H7 (cell line): ENCODE measurements around the gene DEPP1. TPM values are rescaled to one million over a fixed set of nuclear protein-coding genes. Genes with fewer than 3 reads are reported as not detected.
A peak's percentile ranks its signal among the peaks of the same experiment; 100 is the strongest.

Experiments used
- DNase-seq: peaks from one replicate; pipeline ENCODE4 v3.0.0; 2012
- H3K27me3 ChIP-seq: 2 replicates; pipeline ENCODE4 v1.6.0; 2011; ENCODE audit warnings: mild to moderate bottlenecking, low read length; ENCODE audit not compliant: control insufficient read depth, insufficient read depth
- H3K36me3 ChIP-seq: replicated peaks from 2 replicates; pipeline ENCODE4 v1.5.1; 2011; ENCODE audit warnings: low read length; ENCODE audit not compliant: control insufficient read depth, insufficient read depth
- H3K4me3 ChIP-seq: 2 replicates; pipeline ENCODE4 v1.5.1; 2011; ENCODE audit warnings: low read depth, mild to moderate bottlenecking, control low read depth, low read length, moderate library complexity; ENCODE audit not compliant: insufficient read depth
- total RNA-seq: library from RNA; depleted of rRNA; stranded (reverse); fragments of >200 nt; shearing (Covaris generic); gene quantifications from 2 replicates; pipeline ENCODE4 v1.2.3, GENCODE V29; 2014

DEPP1 gene
- total RNA-seq, 1 experiment from 2014 or later = 0.28 TPM

GRCh38 chr10:44978213-44978569 is 418 bp downstream of the DEPP1 start:
- DNase-seq = no peak
- Histone ChIP-seq H3K27me3 (no peaks in the 10 kb centered on the region; the same call in 1 of the 2 replicates), H3K36me3 (no peaks in the 10 kb centered on the region; the same call in 1 of the 2 replicates), H3K4me3 (no peak overlapping the region)

DNA sequence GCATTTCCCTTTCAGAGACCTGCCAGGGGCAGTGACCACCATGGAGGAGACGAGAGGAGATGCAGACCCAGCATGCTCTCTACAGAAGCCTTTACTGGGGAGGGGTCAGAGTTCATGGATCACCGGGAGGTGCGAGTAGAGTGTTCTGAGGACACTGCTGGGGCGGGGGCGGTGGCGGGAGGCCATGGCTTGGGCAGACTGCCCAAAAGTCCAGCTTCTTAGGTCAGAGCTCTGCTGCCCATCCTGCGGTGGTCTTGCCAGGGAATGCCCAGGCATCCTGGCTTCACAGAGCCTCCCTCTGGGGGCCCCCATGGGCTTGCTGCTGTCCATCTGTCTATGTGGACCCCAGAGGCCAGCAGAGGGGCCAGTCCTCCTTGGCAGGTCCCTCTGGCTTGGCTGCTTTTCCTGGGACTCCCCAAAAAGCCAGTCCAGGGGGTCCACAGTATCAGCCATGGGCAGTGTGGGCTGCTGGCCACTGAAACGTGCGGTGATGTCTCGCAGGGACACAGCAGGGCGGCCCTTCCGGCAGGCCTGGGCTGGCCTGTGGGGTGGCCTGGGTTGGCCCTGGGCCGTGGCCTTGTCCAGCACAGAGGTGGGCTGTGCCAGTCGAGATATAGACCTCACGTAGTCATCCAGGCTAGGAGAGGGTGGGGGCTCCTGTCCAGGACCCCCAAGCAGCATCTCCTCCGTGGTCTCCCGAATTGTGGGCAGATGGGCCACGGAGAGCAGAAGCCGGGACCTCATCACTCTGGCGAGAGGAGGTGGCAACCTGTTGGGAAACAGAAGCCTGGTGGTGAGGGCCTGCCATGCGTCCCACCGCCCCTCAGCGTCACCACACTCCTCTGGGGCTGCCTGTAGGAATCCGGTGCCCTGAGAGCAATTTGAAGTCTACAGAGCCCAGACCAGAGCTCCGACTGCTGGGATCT is 1.1 kb downstream of the DEPP1 start:
- H3K27me3 ChIP-seq = no peaks in the 10 kb centered on the region; the same call in 1 of the 2 replicates
- H3K36me3 ChIP-seq = no peaks in the 10 kb centered on the region; the same call in 1 of the 2 replicates
- DNase-seq = no peak
- no peak overlapping the region for H3K4me3 ChIP-seq

- Histone ChIP-seq H3K27me3 (no peaks in the 10 kb centered on the region; the same call in 1 of the 2 replicates), H3K4me3 (no peak overlapping the region), H3K36me3 (peaks cover 1% of the 10 kb centered on the region)
- DNase-seq = no peak
Measured at GRCh38 chr10:44976352-44977198, 2.0 kb downstream of the DEPP1 start.

DNA sequence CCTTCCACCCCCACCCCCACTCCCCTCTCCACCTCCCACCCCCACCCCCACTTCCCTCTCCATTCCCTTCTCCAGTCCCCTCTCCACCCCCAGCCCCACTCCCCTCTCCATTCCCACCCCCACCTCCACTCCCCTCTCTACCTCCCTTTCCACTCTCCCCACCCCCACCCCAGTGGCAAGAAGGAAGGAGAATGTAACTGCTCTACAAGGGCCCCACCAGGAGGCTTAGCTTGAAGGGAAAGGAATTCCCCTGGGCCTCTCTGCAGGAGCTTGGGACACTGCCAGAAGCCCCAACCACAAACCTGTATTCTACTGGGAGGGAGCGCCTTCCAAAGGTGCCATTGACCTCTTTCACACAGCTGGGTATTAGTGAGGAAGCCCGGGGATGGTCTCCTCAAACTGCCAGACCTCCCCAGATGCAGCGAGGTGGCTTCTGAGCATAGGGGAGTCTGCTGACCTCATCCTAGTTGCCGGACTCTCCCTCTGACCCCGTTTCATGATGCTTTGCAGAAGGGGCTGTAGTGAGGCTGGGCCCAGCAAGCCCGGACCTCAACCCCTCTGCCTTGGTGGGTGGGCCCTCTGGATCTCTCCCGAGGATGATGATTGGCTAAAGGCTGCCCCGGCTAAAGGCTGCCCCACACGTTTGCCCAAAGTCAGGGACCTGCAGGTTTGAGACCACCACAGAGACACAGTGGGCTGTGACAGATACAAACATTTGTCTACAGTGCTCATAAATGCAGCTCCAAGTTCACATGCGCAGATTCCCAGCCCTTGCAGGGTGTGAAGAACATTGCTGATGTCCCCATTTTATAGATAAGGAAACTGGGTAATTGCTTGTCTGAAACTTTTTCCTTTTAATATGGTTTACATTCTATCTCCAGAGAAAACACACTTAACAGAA is 2.9 kb downstream of the DEPP1 start:
- no peaks in the 10 kb centered on the region; the same call in 1 of the 2 replicates for H3K27me3 ChIP-seq
- peaks cover 2% of the 10 kb centered on the region for H3K36me3 ChIP-seq
- DNase-seq = peak; percentile 84
- H3K4me3 ChIP-seq = peak overlapping the region; percentile 51

DNA sequence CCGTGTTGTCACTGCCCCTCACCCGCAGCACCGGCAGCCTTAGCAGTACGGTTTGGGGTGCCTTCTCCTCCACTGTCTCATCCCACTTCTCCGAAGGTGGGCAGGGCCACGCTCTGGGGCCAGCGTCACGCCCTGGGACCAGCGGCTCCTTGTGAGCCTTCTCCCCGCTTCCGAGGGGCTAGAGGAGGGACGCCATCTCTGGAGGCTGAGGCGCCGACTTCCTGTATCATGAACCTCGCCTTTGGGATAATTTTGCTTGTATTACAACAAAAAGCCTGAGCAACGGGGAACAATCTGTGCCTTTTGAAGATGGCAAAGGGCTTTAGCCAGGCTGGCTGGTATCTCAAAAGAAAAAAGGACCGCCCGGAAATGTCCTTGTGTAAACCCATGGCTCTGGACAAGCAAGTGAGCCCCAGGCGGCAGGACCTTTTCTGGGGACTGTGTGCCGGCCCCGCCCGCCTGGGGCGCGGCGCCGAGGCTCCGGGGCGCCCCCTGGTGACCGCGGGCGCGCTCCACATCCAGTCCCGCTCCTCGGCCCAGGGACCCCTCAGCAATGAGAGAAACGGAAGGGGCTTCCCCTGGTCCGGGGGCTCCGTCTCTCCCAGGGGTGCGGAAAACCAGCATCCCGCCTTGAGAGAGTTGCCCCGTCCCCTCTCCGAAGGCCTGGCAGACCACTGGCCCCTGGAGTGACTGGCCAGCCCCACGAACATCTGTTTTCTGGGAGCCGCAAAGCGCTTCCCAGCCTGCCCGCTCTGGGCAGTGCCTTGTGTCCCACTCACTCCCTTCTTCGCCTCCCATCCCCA is 3.8 kb downstream of the DEPP1 start:
- H3K4me3 ChIP-seq = peak overlapping the region; percentile 51
- peaks cover 2% of the 10 kb centered on the region for H3K36me3 ChIP-seq
- no peaks in the 10 kb centered on the region for H3K27me3 ChIP-seq
- peak; percentile 94 for DNase-seq

- no peak for DNase-seq
- H3K27me3 ChIP-seq = no peaks in the 10 kb centered on the region
- H3K4me3 ChIP-seq = peak overlapping the region; percentile 37
- peaks cover 2% of the 10 kb centered on the region for H3K36me3 ChIP-seq
Measured at GRCh38 chr10:44974082-44974627, 4.5 kb downstream of the DEPP1 start.

GRCh38 chr10:44973323-44974081 is 5.1 kb downstream of the DEPP1 start:
- no peak overlapping the region for H3K4me3 ChIP-seq
- H3K36me3 ChIP-seq = peaks cover 2% of the 10 kb centered on the region
- H3K27me3 ChIP-seq = no peaks in the 10 kb centered on the region
- peak; percentile 71 for DNase-seq

DNA sequence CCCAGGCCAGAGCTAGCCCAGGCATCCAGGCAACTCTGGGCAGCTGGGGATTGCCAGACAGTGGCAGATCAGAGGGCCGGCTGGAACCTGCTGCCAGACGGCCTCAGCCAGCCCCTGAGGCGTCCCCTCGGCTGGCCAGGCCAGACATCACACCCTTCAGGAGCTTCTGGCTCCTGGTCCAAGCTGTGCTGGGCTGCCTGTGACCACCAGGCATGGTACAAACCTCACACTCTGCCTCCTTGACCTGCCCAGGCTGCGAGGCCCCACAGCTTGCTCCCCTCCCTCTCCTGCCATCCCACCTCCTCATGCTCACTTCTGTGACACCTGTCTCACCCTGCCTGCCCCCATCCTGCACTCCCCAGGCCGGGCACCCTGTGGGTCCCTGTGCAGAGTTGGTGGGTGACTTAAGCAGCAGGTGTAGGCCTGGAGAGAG is 5.7 kb downstream of the DEPP1 start:
- Histone ChIP-seq H3K27me3 (no peaks in the 10 kb centered on the region), H3K36me3 (peaks cover 2% of the 10 kb centered on the region), H3K4me3 (no peak overlapping the region)
- DNase-seq = peak; percentile 21

DNA sequence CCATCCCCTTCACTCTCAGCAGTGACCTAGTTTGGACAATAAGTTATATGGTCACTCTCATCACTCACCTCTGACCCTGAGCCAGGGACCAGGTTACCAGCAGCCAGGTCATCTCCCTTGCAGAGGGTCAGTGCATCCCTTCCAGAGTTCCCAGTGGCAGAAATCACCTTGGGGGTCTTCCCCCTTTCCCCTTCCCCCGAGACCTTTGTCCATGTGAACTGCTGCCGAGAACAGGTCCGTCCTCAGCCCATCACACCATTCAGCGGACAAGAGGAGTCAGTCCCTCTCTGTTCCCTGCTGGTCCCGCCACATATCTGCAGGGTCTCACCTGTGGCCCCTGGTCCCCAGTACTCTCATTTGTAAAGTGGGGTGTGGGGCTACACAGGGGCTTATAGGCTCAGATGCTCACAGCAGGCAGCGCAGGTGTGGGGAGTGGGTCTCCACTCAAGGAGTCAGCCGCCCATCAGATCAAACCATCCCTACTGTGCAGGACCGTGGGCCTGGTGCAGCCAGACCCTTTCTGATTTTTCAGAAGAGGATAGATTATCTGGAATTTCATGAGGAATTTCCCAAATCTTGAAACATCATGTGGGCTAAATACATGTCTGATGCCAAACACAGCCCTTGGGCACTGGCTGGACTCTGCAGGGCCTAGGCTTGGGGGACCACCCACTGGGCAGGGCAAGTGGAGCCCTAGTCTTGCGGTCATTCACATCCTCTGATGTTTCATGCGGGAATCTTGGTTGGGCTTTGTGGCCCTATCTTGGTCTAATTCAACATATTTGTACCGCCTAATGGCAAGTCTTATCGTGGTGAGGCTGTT is 6.5 kb downstream of the DEPP1 start:
- DNase-seq = peak; percentile 10
- Histone ChIP-seq H3K4me3 (no peak overlapping the region), H3K36me3 (peaks cover 2% of the 10 kb centered on the region), H3K27me3 (no peaks in the 10 kb centered on the region)

GRCh38 chr10:44971434-44971833 is 7.2 kb downstream of the DEPP1 start:
- peak; percentile 14 for DNase-seq
- Histone ChIP-seq H3K36me3 (peaks cover 2% of the 10 kb centered on the region), H3K4me3 (no peak overlapping the region), H3K27me3 (no peaks in the 10 kb centered on the region)

GRCh38 chr10:44970812-44971395 is 7.7 kb downstream of the DEPP1 start:
- H3K4me3 ChIP-seq = no peak overlapping the region

DNA sequence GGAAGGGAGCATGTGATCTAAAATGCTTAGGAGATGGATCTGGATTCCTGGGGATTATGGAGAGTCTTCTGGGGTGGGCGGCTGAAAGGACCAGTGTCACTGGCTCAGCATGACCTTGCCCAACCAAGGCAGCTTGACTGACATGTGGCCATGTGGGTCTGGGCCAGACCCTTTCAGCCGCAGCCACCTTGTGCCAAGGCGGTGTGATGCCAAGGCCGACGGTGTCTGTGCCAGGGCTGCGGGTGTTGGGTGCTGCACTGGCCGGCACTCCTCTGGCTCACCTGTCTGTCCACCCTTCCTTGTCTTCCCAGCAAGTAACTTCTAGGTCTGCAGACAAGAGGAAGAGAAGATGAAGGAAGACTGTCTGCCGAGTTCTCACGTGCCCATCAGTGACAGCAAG is 8.8 kb downstream of the DEPP1 start:
- Histone ChIP-seq H3K27me3 (no peaks in the 10 kb centered on the region), H3K4me3 (no peak overlapping the region), H3K36me3 (peaks cover 2% of the 10 kb centered on the region)
- peak; percentile 8 for DNase-seq

More at GRCh38 chr10:44970812-44971395, 7.7 kb downstream of the DEPP1 start:
- no peaks in the 10 kb centered on the region for H3K27me3 ChIP-seq
- H3K36me3 ChIP-seq = peaks cover 2% of the 10 kb centered on the region
- peak; percentile 12 for DNase-seq
